RPMI8226 (cell line): ENCODE data around the gene NFYC.

Experiments
- DNase-seq: peaks from one replicate; pipeline ENCODE4 v3.0.0-alpha.2; 2015

Gene NFYC

DNA sequence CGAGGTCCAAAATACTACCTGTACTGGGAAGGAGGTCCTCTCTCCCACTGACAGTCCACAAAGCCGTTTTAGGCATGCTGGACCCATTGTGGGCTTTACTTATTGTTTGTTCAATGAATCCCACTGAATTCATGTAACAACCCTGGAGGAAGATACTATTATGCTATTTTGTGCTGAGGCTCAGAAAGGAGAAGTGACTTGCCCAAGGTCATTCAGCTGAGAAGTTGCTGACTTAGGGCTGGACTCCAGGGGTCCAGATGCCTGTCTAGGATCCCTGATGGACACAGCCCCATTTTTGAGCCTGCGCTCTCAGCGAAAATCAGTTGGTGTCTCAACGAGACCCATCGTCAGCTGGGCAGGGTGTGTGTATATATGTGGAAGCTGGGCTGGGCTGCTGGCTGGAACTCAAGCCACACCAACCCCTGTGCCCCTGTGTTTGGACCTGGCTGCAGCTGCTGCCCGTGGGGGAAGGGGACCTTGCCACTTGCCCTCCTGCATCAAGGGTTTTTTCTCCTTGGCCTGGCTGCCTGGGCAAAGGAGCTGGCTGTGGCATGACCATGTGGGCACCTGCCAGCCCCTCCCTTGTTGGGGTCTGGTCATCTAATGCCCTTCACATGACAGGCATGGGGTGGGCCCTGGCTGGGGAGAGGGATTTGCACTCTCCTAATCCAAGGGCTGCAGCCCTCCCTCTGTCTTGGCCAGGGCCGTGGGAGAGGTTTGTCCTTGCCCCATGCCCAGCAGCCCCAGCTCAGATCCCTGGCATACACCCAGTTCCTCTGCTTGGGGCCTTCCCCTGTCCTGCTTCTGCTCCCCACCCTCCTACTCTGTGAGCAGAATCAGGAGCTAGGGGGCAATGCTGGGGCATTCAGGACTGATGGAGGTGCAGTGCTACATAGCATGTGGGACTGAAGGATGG lies 107.1 kb downstream of the NFYC start:
- no peak for DNase-seq

DNA sequence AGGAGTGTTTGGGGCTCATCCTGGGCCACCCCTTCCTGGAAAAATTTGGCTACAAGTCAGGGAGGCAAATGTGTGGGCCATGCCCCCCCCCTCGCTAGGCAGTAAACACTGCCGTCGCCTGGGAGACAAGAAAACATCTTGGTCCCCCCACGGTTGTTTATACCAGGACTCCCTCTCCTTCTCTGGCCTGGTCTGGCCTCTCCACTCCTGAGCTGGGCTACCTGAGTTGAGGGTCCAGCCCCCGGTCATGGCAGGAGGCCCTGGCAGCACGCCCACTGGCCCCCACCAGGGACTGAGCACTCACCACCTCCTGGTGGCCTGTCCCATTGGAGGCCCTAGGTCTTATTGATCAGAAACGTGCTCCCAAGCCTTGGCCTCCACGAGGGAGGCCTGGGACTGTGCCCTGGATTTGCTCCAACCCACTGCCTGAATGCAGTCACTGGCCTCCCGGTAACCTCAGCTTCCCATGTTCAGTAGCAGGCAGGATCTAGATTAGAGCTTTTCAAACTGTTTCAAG lies 107.9 kb downstream of the NFYC start:
- no peak for DNase-seq

DNA sequence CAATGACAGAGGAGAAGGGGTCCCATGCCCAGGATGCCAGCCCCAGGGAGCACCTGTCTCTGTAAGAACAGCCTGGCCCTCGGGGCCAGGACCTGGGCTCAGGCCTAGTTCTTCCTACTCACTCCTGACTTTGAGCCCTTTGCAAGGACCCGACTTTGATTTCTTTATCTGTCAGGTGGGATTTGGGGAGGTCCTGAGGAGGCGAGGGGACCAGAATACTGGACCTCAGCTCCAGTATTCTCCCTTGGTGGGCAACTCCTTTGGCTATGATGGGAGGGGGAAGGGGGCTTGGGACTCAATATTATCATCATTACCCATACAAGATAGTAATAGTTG lies 110.2 kb downstream of the NFYC start:
- no peak for DNase-seq

DNA sequence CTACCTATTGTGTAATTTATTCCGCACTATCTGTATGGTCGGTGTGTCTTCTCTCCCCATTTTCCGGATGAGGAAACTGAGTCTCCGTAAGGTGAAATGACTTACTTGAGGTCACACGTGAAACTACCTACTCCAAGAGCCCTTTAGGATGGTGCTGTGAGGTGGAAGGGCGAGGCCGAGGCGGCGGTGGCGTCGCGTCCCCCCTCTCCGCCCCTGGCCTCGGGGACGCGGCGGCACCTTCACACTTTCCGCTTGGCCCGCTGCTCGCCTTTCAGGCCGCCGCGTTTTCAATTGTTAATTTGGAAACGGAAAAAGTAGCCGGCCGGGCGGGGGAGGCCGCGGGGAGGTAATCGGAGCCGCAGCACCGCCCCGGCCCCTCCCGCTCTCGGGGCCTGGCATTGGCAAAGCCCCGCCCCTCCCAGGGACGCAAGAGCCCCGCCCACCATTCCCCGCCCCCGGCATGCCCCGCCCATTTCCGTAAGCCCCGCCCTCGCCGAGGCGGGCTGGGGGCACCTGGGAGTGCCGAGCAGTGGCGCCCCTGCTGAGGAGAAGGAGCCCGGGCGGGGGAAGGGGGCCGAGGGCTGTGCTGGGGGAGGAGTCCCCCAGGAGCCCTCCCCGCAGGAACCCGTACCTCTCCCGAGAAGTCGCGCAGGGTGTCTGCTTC lies 110.7 kb downstream of the NFYC start:
- DNase-seq: peak; percentile 92

DNA sequence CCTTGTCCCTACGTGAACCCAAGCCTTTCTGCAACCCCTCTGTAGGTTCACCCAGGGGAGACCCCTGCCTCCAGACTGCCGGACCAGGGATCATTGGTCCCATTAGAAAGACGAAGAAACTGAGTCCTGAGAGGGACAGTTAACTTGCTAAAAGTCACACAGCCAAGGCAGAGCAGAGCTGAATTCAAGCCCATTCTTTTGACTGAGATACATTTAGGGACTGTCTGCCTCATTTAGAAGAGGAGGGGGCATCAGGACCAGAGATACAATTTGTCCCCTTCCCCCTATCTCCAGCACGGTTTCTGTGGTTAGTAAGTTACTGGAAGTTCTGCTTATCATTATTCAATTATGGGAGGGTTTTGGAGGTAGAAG lies 111.2 kb downstream of the NFYC start:
- no peak for DNase-seq

DNA sequence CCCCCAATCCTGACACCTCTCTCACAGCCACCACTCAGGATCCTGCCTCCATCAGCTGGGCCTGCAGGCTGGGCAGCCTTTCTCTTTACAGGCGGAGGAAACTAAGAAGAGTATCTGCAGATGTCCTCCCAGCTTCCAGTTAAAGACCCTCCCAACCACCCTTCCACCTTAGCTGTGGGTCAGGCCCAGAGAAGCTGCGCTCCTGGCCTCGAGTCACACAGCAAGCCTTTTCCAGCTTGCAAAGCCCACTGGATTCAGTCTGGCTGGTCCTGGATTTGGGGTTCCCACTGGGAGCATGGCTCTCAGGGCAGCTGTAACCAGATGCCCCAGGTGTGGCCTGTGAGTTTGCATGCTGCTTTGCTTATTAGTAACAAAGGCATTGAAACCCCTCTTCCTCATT lies 111.9 kb downstream of the NFYC start:
- no peak for DNase-seq

DNA sequence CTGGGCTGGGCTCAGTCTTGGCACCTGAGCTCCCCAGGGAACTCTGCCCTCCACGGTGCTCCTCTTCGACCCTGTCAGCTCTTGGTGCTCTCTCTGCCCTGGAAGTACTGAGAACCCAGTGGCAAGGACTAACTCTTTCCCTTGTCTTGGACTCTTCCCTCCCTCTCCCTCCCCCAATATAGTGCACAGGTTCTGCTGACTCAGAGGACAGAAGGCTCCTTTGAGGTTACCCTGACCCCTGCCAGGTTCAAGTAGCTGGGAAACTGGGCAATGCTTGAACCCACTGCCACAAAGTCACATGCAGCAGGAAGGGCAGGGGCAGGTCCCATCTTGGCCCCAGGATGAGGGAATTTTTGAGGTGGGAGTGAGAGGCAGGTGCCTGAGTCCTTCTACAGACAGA lies 112.4 kb downstream of the NFYC start:
- DNase-seq: peak; percentile 39

DNA sequence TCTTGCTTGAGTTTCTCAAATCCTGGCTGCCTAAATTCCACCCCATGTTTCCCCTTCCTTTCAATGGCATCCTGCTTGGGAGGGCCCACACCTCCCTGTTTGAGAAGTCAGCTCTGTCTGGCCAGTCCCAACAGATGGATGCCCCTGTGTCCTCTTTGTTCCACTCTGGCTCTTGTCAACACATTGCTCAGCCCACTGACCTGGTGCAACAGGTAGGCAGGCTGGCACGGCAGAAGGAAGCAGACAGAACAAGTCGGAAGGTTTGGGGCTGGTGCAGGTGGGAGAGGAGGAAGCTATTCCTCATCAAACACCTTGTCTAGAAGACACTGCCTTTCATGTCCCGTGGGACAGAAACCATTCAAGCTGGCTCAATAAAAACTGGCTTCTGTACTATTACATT lies 114.7 kb downstream of the NFYC start:
- DNase-seq: no peak

DNA sequence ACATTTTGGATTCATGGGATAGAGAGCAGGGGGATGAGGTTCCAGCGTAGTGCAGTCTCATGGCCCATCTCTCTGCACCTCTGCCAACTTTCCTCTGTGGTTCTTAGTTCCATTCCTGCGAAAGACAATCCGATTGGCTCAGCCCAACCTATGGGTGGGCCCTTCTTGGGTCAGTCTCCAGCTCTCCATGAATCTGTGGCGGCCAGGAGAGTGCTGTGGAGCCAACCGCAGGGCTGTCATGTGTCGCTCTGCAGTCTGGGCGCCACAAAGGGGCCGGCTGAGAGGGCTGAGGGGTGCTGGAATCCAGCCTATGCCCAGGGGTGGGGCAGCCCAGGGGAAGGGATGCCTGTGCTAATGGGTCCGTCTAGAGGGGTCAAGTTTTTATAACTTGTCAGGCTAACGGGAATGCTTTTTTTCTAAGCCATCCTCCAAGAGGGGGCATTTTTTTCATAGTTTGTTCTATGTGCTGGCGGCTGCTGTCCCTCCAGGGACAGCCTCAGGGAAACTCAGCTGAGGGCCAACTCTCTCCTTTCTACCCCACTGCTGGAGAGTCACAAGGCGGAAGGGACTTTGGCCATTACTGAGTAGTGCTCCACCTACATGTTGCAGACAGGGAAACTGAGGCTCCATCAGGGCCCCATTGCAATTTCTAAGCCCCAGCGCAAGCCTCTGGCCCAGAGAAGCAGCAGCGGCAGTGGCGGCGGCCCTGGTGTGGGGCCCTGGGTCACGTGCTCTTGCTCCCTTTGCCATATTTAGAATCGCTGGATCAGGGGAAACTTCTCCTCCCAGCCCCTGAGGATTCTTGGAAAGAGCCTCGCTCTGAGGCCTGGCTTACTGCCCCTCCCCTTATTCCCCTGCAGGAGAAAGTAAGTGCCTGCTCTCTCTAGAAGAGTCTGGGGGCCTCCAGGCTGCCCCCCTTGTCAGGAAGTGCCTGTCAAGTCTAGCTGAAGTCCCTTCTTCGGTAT lies 115.5 kb downstream of the NFYC start:
- no peak for DNase-seq

DNA sequence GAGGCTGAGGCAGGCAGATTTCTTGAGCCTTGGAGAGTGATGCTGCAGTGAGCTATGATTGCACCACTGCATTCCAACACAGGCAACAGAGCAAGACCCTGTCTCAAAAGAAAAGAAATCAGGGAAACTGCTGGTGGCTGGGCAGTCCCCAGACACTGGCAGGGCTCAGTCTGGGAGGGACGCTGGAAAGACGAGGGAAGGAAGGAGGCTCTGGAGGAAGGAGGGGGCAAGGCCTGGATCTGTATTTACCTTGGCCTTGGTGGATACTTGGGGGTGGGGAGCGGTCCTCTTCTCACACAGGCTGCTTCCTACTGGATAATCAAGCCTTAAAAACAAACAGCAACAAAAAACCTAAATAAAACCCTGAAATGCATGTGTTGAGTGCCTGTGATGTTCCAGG lies 116.5 kb downstream of the NFYC start:
- DNase-seq: no peak

DNA sequence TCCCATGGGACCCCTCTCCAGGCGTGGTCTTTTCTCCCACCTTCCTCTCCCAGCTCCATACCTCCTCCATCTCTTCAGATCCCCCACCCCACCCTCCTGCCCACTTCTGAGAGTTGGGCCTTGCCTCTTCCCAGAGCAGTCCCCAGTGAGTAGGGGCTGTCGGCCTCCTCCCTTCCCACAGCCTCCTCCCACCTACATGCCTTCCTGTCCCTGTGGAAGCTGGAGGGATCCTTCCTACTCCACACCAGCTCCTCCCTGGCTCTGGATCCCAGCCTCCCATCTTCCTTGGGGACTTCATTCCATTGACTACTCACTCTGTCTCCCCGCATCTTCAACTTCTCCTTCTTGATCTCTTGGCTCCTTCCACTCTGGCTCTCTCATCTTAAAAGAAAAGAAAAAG lies 116.9 kb downstream of the NFYC start:
- no peak for DNase-seq

DNA sequence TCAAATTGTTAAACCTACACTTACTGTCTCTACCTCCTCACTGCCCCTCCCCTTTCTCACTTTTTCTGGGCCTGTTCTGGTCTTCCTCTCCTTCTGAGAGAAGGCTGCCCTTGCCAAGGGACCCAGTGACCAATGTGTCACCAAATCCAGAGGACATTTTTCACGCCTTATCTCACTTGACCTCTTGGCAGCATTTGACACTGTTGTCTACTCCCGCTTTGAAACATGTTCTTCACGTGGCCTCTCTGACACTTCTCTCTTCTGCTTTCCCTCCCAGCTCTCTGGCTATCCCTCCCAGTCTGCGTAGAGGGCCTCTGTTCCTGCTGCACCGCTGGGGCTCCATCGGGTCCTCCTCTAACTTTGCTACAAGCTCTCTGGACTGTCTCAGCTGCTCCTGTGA lies 117.4 kb downstream of the NFYC start:
- no peak for DNase-seq

DNA sequence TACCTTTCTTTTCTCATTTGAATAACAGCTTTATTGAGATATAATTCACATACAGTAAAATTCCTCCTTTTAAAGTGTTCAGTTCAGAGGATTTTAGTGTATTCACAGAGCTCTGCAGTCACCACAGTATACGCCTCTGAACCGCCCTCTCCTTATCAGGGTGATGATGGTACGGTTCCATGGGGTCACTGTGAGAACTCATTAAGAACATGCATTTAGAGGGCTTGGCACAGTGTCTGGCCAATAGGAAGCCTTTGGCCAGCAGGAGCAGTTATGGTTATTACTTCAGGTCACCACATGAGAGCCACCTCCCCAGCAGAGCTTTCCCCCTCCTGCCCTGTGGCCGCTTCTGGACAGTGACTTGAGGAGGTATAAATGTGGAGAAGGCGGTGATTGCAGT lies 119.4 kb downstream of the NFYC start:
- DNase-seq: no peak

DNA sequence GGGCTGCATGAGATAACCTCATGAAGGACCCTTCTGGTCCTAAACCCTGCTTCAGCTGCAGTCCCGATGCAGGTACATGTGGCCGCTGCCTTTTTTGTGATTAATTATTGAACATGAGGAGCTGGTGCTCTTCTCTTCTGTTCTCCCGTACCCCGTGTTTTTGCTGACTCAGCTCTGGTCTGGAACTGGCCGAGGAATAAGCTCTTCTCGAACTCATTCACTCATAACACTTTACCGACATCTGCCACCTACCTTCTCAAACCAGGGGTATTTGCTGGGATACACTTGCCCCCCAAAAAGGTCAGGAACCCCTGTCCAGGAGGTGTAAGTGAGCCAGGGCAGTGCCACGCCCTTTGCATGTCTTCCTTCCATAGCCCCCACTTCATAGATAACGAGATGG lies 123.9 kb downstream of the NFYC start:
- no peak for DNase-seq

DNA sequence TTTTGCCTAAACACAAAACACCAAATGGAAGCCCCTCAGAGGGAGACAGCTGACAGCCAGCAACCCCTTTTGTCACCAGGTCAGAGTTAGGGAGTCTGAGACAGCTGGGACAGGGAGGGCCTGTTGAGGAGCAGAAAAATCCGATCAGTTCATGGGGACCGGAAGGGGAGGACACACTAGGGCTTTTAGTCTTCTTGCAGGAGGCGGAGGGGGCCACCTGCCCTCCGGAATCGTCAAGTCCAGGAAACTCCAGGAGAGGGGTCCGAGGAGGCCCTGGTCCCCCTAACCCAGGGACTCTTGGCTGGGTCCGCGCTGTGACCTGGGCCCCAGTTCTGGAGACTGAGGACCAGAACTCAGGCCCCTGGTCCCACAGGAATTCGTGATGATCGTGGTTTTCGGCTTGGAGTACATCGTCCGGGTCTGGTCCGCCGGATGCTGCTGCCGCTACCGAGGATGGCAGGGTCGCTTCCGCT lies 126.3 kb downstream of the NFYC start:
- DNase-seq: no peak

DNA sequence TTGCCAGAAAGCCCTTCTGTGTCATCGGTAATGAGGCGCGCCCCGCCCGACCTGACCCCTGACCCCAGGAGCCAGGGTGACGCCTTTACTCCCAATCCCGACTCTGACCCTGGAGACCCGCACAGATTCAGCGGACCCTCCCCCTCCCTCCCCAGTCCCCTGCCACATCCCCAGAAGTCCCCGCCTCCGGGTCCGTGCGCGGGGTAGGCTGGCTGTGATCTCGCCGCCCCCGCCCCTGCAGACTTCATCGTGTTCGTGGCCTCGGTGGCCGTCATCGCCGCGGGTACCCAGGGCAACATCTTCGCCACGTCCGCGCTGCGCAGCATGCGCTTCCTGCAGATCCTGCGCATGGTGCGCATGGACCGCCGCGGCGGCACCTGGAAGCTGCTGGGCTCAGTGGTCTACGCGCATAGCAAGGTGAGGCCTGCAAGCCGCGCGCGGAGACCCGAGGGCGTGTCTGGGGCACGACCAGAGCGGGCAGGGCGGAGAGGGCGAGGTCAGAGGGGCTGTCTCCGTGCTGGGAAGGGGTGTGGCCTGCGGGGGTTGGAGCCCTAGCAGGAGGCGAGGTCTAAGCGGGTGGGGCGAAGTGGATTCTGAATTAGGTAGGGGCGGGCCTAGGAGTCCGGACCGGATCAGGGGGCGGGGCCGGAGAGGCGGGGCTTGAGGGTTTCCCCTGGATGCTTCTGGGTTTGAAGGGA lies 126.9 kb downstream of the NFYC start:
- DNase-seq: peak; percentile 69

DNA sequence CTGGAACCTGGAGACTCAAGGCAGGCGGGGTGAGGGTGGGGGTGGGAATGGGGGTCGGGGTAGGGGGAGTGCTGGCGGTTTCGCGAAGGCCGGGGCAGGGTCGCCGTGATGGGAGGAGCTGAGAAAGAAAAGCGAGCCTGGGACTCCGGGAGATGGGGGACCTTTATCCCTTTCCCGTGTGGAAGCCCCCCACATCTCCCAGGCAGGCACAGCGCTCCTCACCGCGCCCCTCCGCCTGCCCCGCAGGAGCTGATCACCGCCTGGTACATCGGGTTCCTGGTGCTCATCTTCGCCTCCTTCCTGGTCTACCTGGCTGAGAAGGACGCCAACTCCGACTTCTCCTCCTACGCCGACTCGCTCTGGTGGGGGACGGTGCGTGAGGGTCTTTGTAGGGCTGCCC lies 127.6 kb downstream of the NFYC start:
- DNase-seq: no peak

DNA sequence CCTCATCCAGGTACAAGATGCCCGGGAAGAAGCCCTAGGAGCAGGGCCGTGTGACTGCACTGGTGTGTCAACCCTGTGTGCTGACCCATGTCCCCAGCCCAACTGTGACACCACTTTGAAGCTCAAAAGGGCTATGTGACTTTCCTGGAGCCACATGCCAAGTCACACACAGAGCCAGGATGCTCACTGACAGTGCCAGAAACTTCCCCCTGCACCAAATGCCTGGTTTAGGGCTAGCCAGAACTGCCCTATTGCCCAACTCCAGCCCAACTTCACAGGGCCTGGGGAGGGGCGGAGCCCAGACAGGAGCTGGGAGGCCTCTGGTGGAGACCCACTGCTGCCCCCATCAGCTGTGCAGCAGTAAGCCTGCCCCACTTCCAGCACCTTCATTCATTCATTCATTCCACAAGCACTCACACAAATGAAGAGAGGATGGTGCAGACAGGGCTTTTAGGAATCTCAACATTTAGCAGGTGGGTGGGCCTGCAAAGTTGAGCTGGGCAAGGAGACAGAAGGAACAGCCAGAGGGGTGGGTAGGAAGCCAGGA lies 128.8 kb downstream of the NFYC start:
- DNase-seq: no peak
